BJ (cell line): ENCODE results near the gene MBNL3. TPM values are rescaled to one million over a fixed set of nuclear protein-coding genes. Genes with fewer than 3 reads are reported as not detected.
"Not testable (repeated sequence)": the region's sequence is repeated elsewhere in the genome, so short reads cannot be mapped to it uniquely, and the experiment has no call there.

Experiments
- CTCF ChIA-PET: fragments of 350-600 bp; formaldehyde crosslinking; extraction: SDS; loops from one replicate; lab custom pipeline; 2021; ENCODE audit warnings: antibody characterized with exemption, inconsistent platforms; lab: Yijun Ruan, JAX
- POLR2A ChIA-PET: fragments of 300-600 bp; sonication (Branson Sonifier 250); formaldehyde crosslinking; extraction: SDS; loops from one replicate; lab custom pipeline; 2021; ENCODE audit warnings: antibody characterized with exemption; lab: Charles Lee
- DNase-seq: peaks from one replicate; pipeline ENCODE4 v3.0.0-alpha.2; 2011; ENCODE audit warnings: low read depth
- H3K27me3 ChIP-seq: 2 replicates; pipeline ENCODE4 v1.6.0; 2011; ENCODE audit warnings: low read length; ENCODE audit not compliant: control insufficient read depth, insufficient read depth
- H3K36me3 ChIP-seq: 2 replicates; pipeline ENCODE4 v1.5.1; 2011; ENCODE audit warnings: low read length; ENCODE audit not compliant: control insufficient read depth, insufficient read depth
- H3K4me3 ChIP-seq: 2 replicates; pipeline ENCODE4 v1.5.1; 2011; ENCODE audit warnings: low read depth, mild to moderate bottlenecking, control low read depth, low read length
- polyA plus RNA-seq: library from polyadenylated mRNA; depleted of rRNA; stranded (reverse); fragments of >200 nt; gene quantifications from 2 replicates; pipeline ENCODE4 v1.2.3, GENCODE V29; 2011
- TF ChIP-seq, protein P1 (sequence below): IDR thresholded peaks from 2 replicates; pipeline ENCODE4 v1.5.1; 2011; ENCODE audit warnings: low read depth, mild to moderate bottlenecking, control low read depth, inconsistent platforms, low read length, moderate library complexity; ENCODE audit not compliant: insufficient read depth

The MBNL3 gene
- polyA plus RNA-seq, 1 experiment = 1.3 TPM

DNA sequence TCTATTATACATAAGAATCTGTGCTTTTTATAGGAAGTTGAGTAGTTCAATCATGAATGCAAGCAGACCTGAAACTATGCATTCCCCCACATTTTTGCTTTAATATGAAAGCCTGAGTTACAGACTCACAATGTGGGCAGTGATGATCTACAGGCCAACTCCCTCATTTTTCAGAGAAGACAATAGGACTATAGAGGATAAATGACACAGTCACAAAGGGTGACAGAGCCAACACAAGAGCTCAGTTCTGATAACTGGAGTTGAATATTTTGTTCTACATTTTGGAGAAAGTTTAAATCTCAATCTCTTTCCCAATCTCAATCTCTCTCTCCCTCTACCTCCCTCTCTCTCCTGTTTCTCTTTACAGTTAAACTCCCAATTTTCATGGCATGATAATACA is 27.0 kb downstream of the MBNL3 start:
- H3K4me3 ChIP-seq = no peak overlapping the region
- POLR2A ChIA-PET = no interaction called here
- H3K36me3 ChIP-seq = no peaks in the 10 kb centered on the region
- H3K27me3 ChIP-seq = no peaks in the 10 kb centered on the region
- no peak for DNase-seq
- TF ChIP-seq, protein P1, sequence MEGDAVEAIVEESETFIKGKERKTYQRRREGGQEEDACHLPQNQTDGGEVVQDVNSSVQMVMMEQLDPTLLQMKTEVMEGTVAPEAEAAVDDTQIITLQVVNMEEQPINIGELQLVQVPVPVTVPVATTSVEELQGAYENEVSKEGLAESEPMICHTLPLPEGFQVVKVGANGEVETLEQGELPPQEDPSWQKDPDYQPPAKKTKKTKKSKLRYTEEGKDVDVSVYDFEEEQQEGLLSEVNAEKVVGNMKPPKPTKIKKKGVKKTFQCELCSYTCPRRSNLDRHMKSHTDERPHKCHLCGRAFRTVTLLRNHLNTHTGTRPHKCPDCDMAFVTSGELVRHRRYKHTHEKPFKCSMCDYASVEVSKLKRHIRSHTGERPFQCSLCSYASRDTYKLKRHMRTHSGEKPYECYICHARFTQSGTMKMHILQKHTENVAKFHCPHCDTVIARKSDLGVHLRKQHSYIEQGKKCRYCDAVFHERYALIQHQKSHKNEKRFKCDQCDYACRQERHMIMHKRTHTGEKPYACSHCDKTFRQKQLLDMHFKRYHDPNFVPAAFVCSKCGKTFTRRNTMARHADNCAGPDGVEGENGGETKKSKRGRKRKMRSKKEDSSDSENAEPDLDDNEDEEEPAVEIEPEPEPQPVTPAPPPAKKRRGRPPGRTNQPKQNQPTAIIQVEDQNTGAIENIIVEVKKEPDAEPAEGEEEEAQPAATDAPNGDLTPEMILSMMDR = no peak
- CTCF ChIA-PET = no interaction called here

DNA sequence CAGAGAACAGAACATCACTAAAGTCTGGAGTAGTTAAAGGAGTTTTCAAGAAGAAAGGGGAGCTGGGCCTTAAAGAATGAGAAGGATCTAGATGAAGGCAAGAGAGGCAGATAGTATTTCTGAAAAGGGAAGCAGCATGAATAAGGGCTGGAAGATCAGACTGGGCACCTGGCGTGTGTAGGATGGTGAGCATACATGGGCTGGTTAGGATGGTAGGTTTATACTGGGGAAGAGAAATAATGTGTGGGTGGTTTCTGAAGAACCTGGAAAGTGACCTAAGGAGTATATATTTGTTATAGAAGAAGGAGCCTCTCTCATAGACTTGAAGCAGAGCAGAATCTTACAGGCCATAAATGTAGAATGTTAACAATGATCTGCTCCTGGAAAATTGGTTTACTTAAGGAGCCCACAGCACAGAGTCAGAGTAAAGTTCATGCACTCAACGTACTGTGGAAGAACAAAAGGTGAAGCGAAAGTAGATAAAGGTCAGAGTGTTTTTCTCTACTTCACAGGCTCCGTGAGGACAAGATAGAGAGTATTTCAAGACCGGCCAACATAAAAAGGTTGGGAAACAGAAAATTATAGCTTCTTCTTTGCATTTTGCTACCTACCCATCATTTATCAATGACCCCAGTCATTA is 35.8 kb downstream of the MBNL3 start:
- Histone ChIP-seq H3K27me3 (no peaks in the 10 kb centered on the region), H3K4me3 (no peak overlapping the region), H3K36me3 (no peaks in the 10 kb centered on the region)
- TF ChIP-seq, protein P1 = no peak
- no peak for DNase-seq
- ChIA-PET POLR2A (no interaction called here), CTCF (no interaction called here)

DNA sequence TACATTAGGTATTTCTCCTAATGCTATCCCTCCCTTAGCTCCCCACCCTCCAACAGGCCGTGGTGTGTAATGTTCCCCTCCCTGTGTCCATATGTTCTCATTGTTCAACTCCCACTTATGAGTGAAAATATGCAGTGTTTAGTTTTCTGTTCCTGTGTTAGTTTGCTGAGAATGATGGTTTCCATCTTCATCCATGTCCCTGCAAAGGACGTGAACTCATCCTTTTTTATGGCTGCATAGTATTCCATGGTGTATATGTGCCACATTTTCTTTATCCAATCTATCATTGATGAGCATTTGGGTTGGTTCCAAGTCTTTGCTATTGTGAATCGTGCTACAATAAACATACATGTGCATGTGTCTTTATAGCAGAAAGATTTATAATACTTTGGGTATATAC is 42.9 kb downstream of the MBNL3 start:
- DNase-seq, POLR2A ChIA-PET, H3K4me3 ChIP-seq, H3K36me3 ChIP-seq, H3K27me3 ChIP-seq, CTCF ChIA-PET: not testable (repeated sequence)

DNA sequence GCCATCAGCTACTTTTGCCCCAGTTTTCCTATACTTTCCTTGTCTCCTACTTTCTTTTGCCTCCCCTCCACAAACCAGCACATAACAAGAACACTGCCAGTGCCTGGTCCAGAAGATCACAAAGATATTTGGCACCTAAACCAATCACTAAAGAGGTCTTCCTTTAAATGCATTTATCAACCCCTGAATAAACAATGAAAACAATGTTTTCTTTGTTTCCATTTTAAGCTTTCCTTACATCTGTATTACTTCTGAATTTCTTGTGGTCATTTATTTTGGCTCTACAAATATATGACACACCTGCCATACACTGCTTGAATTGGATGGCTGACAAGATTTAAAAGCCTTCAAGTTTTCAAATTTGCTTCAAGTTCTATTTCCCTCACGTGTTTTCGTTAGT is 43.9 kb downstream of the MBNL3 start:
- Histone ChIP-seq H3K36me3 (no peaks in the 10 kb centered on the region), H3K27me3 (no peaks in the 10 kb centered on the region), H3K4me3 (no peak overlapping the region)
- POLR2A ChIA-PET = no interaction called here
- CTCF ChIA-PET = no interaction called here
- DNase-seq = no peak
- TF ChIP-seq, protein P1 = no peak

DNA sequence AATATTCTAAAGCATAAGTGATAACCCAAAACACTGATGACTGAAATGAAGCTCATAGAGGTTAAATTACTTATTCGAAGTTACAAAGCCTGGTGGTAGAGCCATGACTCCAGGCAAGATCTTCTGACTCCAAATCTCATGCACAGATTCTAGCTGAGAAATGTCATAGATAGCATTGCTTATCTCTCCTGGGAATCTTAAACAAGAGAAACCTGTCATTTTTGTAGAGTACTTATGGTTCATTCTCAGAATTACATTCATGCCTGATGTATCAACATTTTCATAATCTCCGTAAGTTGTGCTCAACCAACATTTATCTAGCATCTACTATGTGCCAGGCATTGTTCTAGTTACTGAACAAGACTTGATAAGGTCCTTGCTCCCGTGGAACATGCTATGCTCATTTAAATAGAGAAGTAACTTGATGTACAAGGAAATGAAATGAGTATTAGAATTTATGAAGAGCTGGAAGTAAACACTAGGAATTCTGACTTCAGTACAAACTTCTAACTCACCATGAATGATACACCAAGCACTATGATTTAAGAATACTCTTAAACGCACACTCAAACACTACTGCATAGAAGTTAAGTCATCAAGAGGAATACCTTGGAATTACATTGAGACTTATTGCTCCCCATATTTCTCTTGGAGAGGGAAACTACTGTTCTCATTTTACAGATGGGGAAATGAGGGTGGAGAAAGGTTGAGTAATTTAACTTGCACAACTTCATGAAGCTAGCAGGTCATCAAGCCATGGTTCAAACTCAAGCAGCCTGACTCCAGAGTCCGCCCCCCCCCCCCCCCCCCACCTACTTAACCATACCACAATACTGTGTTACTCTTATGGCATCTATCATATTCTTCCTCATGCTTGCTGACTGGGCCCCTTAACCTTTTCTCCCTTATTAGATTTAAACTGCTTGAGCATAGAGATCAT is 45.4 kb downstream of the MBNL3 start:
- Histone ChIP-seq H3K27me3 (no peaks in the 10 kb centered on the region), H3K4me3 (no peak overlapping the region), H3K36me3 (no peaks in the 10 kb centered on the region)
- ChIA-PET CTCF (no interaction called here), POLR2A (no interaction called here)
- TF ChIP-seq, protein P1 = no peak
- no peak for DNase-seq
